BE2C (cell line): ENCODE results near the gene GNB1L.

Source experiments
- DNase-seq: peaks from one replicate; pipeline ENCODE4 v3.0.0-alpha.2; 2020
- H3K27me3 ChIP-seq: fragments of 250-450 bp; sonication (Bioruptor Pico); 2 replicates; pipeline ENCODE4 v1.5.1; 2020; ENCODE audit warnings: mild to moderate bottlenecking
- H3K36me3 ChIP-seq: fragments of 250-450 bp; sonication (Bioruptor Pico); 2 replicates; pipeline ENCODE4 v1.5.1; 2020; ENCODE audit warnings: mild to moderate bottlenecking
- H3K4me1 ChIP-seq: fragments of 250-450 bp; sonication (Bioruptor Pico); 2 replicates; pipeline ENCODE4 v1.5.1; 2020
- H3K4me3 ChIP-seq: 2 replicates; pipeline ENCODE4 v1.5.1; 2011; ENCODE audit warnings: low read depth, low read length
- H3K9me3 ChIP-seq: fragments of 250-450 bp; sonication (Bioruptor Pico); 2 replicates; pipeline ENCODE4 v1.5.1; 2020
- TF ChIP-seq, protein P1 (sequence below): IDR thresholded peaks from 2 replicates; pipeline ENCODE4 v1.5.1; 2012; ENCODE audit warnings: mild to moderate bottlenecking, low read depth, low read length

GNB1L gene

DNA sequence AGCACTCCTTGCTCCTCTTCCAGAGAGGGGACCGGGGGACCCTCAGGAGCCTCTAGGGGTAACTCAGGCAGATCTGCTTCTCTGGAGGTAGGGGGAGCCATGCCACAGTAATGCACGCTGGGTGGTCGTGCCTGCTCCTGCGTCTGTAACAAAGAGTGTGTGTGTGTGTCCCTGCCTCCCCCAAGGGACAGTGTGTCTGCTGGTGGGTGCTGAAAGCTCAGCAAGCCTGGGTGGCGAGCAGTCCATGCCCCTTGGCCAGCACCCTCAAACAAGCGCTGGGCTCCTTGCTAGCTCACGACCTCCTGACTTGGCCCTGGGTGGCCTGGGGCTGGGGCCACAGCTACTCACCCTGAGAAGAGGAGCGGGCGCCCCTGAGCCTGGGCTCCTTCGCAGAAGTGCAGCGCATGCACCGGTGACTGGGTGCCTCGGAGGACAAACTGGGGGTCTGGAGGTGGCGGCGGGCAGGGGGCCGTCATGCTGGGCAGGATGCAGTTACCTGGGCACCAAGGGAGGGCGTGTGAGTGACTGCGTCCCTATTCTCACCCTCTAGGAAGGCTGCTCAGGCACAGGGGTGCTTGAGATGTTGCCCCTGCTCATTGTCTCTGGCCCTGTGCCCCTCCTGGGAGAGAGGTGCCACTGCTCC, 33.7 kb downstream of the GNB1L start:
- TF ChIP-seq, protein P1, sequence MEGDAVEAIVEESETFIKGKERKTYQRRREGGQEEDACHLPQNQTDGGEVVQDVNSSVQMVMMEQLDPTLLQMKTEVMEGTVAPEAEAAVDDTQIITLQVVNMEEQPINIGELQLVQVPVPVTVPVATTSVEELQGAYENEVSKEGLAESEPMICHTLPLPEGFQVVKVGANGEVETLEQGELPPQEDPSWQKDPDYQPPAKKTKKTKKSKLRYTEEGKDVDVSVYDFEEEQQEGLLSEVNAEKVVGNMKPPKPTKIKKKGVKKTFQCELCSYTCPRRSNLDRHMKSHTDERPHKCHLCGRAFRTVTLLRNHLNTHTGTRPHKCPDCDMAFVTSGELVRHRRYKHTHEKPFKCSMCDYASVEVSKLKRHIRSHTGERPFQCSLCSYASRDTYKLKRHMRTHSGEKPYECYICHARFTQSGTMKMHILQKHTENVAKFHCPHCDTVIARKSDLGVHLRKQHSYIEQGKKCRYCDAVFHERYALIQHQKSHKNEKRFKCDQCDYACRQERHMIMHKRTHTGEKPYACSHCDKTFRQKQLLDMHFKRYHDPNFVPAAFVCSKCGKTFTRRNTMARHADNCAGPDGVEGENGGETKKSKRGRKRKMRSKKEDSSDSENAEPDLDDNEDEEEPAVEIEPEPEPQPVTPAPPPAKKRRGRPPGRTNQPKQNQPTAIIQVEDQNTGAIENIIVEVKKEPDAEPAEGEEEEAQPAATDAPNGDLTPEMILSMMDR, result no peak

DNA sequence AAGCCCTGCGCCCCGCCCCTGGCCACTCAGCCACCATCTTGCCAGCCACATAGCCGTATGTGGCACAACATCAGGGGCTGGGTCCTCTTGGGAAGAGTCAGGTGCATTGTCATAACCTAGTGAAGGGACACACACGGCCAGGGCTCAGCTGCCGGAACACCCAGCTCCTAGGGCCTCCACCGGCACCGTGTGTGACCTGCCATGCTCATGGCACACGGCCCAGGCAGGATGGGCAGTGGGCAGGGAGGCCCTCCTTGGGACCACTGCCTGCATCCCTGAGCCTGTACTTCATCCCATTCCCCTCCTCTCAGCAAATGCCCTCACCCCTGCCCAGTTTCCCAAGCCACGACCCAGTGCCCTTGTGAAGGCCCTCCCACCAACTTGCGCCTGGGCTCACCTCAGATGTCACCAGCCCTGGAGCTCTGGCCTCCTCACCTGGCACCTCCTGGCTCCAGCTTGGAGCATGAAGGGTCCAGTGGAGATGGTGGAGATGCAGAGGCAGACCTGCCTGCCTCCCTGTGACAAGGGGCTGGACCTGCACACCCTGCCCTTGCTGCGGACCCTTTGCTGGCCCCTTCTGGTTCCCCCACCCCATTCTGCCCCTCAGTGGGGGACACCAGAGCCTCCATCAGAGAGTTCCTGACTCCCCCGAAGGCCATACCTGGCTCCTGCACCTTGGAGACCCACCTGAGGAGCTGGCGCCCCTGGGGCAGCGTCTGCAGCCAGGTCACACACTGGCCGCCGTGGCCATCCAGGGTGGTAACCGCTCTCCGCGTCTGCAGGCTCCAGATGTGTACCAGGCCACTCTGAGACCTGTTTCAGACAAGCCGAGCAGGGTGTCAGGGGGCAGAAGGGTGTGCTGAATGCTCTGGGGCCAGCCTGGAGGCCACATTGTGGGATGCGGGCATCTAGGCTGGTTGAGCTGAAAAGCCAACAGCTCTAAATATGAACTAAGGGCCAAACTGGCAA, 34.5 kb downstream of the GNB1L start:
- H3K36me3 ChIP-seq, result no peaks in the 10 kb centered on the region
- H3K4me3 ChIP-seq, result no peak overlapping the region
- H3K9me3 ChIP-seq, result no peaks in the 10 kb centered on the region
- H3K4me1 ChIP-seq, result peaks cover 14% of the 10 kb centered on the region
- TF ChIP-seq, protein P1, result no peak
- no peak for DNase-seq
- no peaks in the 10 kb centered on the region for H3K27me3 ChIP-seq

More for the DNA sequence above, 33.7 kb downstream of the GNB1L start:
- peaks cover 14% of the 10 kb centered on the region for H3K4me1 ChIP-seq
- DNase-seq, result no peak
- no peaks in the 10 kb centered on the region for H3K9me3 ChIP-seq
- no peak overlapping the region for H3K4me3 ChIP-seq
- H3K27me3 ChIP-seq, result no peaks in the 10 kb centered on the region; the same call in 1 of the 2 replicates
- no peaks in the 10 kb centered on the region for H3K36me3 ChIP-seq

DNA sequence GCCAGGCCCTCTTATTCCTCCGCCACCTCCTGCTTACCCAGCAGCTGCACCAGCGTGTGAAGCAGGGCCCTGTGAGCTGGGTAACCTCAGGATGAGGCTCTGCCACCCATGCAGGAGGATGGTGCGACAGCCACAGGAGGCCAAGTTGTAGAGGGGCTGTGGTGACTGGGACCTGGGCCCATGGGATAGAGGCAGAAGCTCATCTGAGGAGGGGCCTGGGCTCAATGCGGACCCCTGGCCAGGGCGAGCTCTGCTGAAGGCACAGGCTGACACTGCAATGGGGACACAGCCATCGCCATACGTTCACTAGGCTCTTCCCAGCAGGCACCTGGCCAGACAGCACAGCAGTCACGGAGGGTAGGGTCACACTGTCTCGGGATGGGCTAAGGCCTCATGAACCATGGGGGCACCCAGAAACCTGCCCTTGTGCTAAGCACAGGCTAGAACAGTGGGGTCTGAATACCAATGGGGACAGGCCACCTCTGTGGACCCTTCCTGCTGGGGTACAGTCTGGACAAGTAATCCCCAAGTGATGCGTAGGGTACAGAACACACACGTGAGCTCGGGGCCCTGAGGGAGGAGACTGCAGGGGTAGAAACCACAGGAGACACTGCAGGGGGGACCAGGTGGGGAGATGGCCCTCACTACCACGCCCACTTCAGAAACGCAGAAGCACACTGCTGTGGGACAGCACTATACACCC, 35.3 kb downstream of the GNB1L start:
- TF ChIP-seq, protein P1, result no peak
- Histone ChIP-seq H3K4me3 (no peak overlapping the region), H3K4me1 (peaks cover 8% of the 10 kb centered on the region), H3K36me3 (no peaks in the 10 kb centered on the region), H3K27me3 (no peaks in the 10 kb centered on the region), H3K9me3 (no peaks in the 10 kb centered on the region)
- no peak for DNase-seq

DNA sequence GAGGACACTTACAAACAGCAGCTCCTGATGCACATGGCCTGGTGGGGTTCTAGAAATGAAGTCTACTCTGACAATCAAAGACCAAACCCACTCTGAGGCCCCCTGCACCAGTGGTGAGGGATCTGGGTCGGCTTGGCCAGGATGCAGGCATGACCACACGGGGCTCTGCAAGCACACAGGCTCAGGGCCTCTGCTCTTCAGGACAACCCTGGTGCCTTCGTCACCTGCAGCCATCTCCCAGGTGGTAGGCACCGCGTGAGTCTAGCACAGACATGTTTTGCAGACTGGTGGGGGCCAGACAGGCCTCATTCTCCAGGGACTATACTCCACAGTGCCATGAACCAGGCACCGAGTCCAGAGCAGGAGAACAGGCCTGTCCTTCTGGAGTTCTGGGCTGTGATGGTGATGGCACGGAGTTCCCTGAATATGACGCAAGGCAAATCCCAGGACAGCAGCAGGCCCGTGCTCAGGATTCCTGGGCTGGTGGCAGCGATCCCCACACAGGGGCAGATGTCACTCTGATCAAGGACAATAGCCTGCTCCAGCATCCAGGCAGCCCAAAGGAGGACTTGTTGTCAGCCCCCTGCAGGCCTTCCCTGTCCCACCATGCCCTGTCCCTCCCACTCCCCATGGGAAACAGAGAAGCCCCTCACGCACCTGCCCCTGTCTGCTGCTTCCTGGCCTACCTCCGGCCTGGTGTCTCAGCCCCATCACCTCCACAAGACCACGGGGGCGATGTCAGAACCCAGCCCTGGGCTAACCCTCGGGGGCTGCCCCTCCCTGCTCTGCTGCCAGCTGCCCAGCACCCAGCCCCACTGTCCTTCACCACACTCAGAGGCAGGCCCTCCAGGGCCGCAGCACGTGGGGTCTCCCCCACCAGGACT, 36.1 kb downstream of the GNB1L start:
- peaks cover 1% of the 10 kb centered on the region for H3K4me1 ChIP-seq
- H3K4me3 ChIP-seq, result no peak overlapping the region
- H3K27me3 ChIP-seq, result no peaks in the 10 kb centered on the region
- H3K9me3 ChIP-seq, result no peaks in the 10 kb centered on the region
- no peak for DNase-seq
- TF ChIP-seq, protein P1, result no peak
- H3K36me3 ChIP-seq, result no peaks in the 10 kb centered on the region

DNA sequence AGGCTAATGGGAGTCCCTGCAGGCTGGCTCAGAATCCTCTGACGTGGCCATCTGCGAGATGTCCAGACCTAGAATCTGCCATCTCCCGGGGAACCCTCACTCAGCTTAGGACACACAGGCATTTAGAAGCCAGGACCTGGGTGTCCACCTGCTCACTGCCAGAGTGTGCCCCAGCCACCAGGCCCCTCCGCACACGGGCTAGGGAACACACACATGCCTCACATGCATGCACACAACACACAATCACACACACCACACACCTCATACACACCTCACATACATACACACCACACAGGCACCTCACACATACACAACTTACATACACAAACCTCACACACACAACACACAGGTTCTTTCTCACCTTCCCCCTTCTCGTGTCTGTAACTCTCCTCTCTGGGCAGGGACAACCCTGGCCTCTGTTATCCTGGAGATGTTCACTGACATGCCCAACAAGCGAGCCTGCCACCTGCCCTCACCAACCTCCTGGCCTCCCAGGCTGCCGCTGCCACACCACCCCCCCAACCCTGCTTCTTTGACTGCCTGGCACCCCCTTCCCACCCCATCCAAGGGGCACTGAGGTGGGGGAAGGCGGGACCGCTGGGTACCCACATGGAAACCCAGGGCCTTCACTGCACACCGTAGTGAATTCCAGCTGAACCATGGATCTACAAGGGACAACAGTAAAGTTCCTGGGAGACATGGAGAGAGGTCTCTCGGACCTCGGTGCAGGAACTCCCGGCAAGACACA, 38.1 kb downstream of the GNB1L start:
- TF ChIP-seq, protein P1, result no peak
- peaks cover 8% of the 10 kb centered on the region; the same call in 1 of the 2 replicates for H3K4me1 ChIP-seq

More for the DNA sequence above, 38.1 kb downstream of the GNB1L start:
- Histone ChIP-seq H3K36me3 (no peaks in the 10 kb centered on the region), H3K4me3 (no peak overlapping the region), H3K9me3 (no peaks in the 10 kb centered on the region), H3K27me3 (no peaks in the 10 kb centered on the region)
- no peak for DNase-seq
